CD1c-positive myeloid dendritic cell (primary cell): ENCODE data around the gene PCNA.

ENCODE experiments used
- DNase-seq: peaks from one replicate; pipeline ENCODE4 v3.0.0-alpha.2; 2016; ENCODE audit errors: extremely low spot score

Gene PCNA

GRCh38 chr20:5119435-5120184 lies at the start of gene PCNA:
PCNA (minus strand) TSS chr20:5119958; CDS start chr20:5119798, 160 bp downstream.
- peak; percentile 98 for DNase-seq

- peak; percentile 69 for DNase-seq
Observed at GRCh38 chr20:5168651-5169396, 49.1 kb upstream of the PCNA start.

- DNase-seq = no peak
Observed at GRCh38 chr20:5164645-5165625, 45.2 kb upstream of the PCNA start.

- no peak for DNase-seq
Observed at GRCh38 chr20:5161536-5162164, 41.9 kb upstream of the PCNA start.

GRCh38 chr20:5160882-5161281 lies 41.1 kb upstream of the PCNA start:
- peak; percentile 59 for DNase-seq

GRCh38 chr20:5159928-5160327 lies 40.2 kb upstream of the PCNA start:
- DNase-seq = no peak

GRCh38 chr20:5156675-5157448 lies 37.1 kb upstream of the PCNA start:
- DNase-seq = no peak

GRCh38 chr20:5155404-5155803 lies 35.6 kb upstream of the PCNA start:
- DNase-seq = no peak

- no peak for DNase-seq
Observed at GRCh38 chr20:5154543-5154925, 34.8 kb upstream of the PCNA start.

GRCh38 chr20:5153612-5154542 lies 34.1 kb upstream of the PCNA start:
- no peak for DNase-seq

GRCh38 chr20:5153152-5153467 lies 33.4 kb upstream of the PCNA start:
- DNase-seq = no peak

GRCh38 chr20:5150226-5151076 lies 30.7 kb upstream of the PCNA start:
- peak; percentile 29 for DNase-seq

- DNase-seq = no peak
Observed at GRCh38 chr20:5149892-5150225, 30.1 kb upstream of the PCNA start.

GRCh38 chr20:5148581-5148980 lies 28.8 kb upstream of the PCNA start:
- no peak for DNase-seq

- DNase-seq = peak; percentile 56
Observed at GRCh38 chr20:5146871-5147592, 27.3 kb upstream of the PCNA start.

GRCh38 chr20:5146099-5146668 lies 26.4 kb upstream of the PCNA start:
- DNase-seq = peak; percentile 47

- DNase-seq = no peak
Observed at GRCh38 chr20:5145365-5146098, 25.8 kb upstream of the PCNA start.
